ENCODE results near the gene ITGB6.

Gene ITGB6

GRCh38 chr2:160139350-160139749, 60.7 kb downstream of the ITGB6 start:
- no peak for TF ChIP-seq CTCF (IDR thresholded peaks at IDR 0.05)

- TF ChIP-seq CTCF (IDR thresholded peaks at IDR 0.05), result no peak
Observed at GRCh38 chr2:160138406-160138805, 61.7 kb downstream of the ITGB6 start.

- no peak for TF ChIP-seq CTCF (IDR thresholded peaks at IDR 0.05)
Observed at GRCh38 chr2:160137464-160137863, 62.6 kb downstream of the ITGB6 start.

GRCh38 chr2:160132761-160133160, 67.3 kb downstream of the ITGB6 start:
- TF ChIP-seq CTCF (IDR thresholded peaks at IDR 0.05), result no peak

- no peak for TF ChIP-seq CTCF (IDR thresholded peaks at IDR 0.05)
Observed at GRCh38 chr2:160126756-160127155, 73.3 kb downstream of the ITGB6 start.

- TF ChIP-seq CTCF (IDR thresholded peaks at IDR 0.05), result no peak
Observed at GRCh38 chr2:160126315-160126714, 73.8 kb downstream of the ITGB6 start.

GRCh38 chr2:160125828-160126227, 74.2 kb downstream of the ITGB6 start:
- no peak for TF ChIP-seq CTCF (IDR thresholded peaks at IDR 0.05)

- TF ChIP-seq CTCF (IDR thresholded peaks at IDR 0.05), result no peak
Observed at GRCh38 chr2:160125366-160125765, 74.7 kb downstream of the ITGB6 start.

Measured in LNCAP (cell line).